Measurements from ENCODE around the gene USP7. TPM values are rescaled to one million over a fixed set of nuclear protein-coding genes. Genes with fewer than 3 reads are reported as not detected.

Gene USP7
- total and polyA plus RNA-seq, 9 donors, result 28.1 to 104 (median 86.3) TPM

GRCh38 chr16:8914098-8914497 is 49.6 kb downstream of the USP7 start:
- Histone ChIP-seq H3K4me1 (ENCODE audit: insufficient read depth) (no peaks in the 10 kb centered on the region), H3K9me3 (no peaks in the 10 kb centered on the region), H3K36me3 (no peaks in the 10 kb centered on the region), H3K27ac (no peak overlapping the region), H3K27me3 (no peaks in the 10 kb centered on the region), H3K4me3 (no peak overlapping the region)
- WGBS, 3 donors, result 96 to 97% (median 96%) methylated on average over 3 of the region's 3 CpGs
- DNase-seq, result no peak
- TF ChIP-seq POLR2A (IDR thresholded peaks at IDR 0.05) (no peak), CTCF (IDR thresholded peaks at IDR 0.05) (no peak), EP300 (IDR thresholded peaks at IDR 0.05) (no peak)
- intact Hi-C loops (cut with DNase I), result no loop called here

- no peaks in the 10 kb centered on the region for H3K36me3 ChIP-seq
- H3K9me3 ChIP-seq, result no peaks in the 10 kb centered on the region
- H3K4me3 ChIP-seq, result no peak overlapping the region
- intact Hi-C loops (cut with DNase I), result no loop called here
- H3K27me3 ChIP-seq, result no peaks in the 10 kb centered on the region
- WGBS, 3 donors, result 88 to 93% (median 92%) methylated on average over 4 of the region's 4 CpGs
- TF ChIP-seq POLR2A (IDR thresholded peaks at IDR 0.05), result no peak
- TF ChIP-seq CTCF (IDR thresholded peaks at IDR 0.05), result no peak
- TF ChIP-seq EP300 (IDR thresholded peaks at IDR 0.05), result no peak
- no peak for DNase-seq
- no peaks in the 10 kb centered on the region for H3K4me1 ChIP-seq (ENCODE audit: insufficient read depth)
- H3K27ac ChIP-seq, result no peak overlapping the region
These were observed 50.9 kb downstream of the USP7 start for GRCh38 chr16:8912793-8913192.

GRCh38 chr16:8910811-8911210 is 52.9 kb downstream of the USP7 start:
- no peaks in the 10 kb centered on the region for H3K36me3 ChIP-seq
- no peaks in the 10 kb centered on the region for H3K9me3 ChIP-seq
- H3K27ac ChIP-seq, result no peak overlapping the region
- H3K4me1 ChIP-seq (ENCODE audit: insufficient read depth), result no peaks in the 10 kb centered on the region
- no peak for DNase-seq
- intact Hi-C loops (cut with DNase I), result no loop called here
- H3K27me3 ChIP-seq, result no peaks in the 10 kb centered on the region
- TF ChIP-seq POLR2A (IDR thresholded peaks at IDR 0.05), result no peak
- no peak for TF ChIP-seq EP300 (IDR thresholded peaks at IDR 0.05)
- TF ChIP-seq CTCF (IDR thresholded peaks at IDR 0.05), result no peak
- no peak overlapping the region for H3K4me3 ChIP-seq
- WGBS, 3 donors, result 87 to 92% (median 91%) methylated on average over 1 of the region's 1 CpG

GRCh38 chr16:8908810-8909468 is 54.8 kb downstream of the USP7 start:
- intact Hi-C loops (cut with DNase I), result no loop called here
- Histone ChIP-seq H3K36me3 (no peaks in the 10 kb centered on the region), H3K27me3 (no peaks in the 10 kb centered on the region), H3K27ac (no peak overlapping the region), H3K4me1 (ENCODE audit: insufficient read depth) (no peaks in the 10 kb centered on the region), H3K4me3 (no peak overlapping the region), H3K9me3 (no peaks in the 10 kb centered on the region)
- no peak for TF ChIP-seq EP300 (IDR thresholded peaks at IDR 0.05)
- no peak for TF ChIP-seq CTCF (IDR thresholded peaks at IDR 0.05)
- TF ChIP-seq POLR2A (IDR thresholded peaks at IDR 0.05), result no peak
- WGBS, 3 donors, result 84 to 86% (median 85%) methylated on average over 8 of the region's 8 CpGs
- no peak for DNase-seq

Data from ovary (tissue), 9 donors.